Measurements from ENCODE around the gene NR5A2. TPM values are rescaled to one million over a fixed set of nuclear protein-coding genes. Genes with fewer than 3 reads are reported as not detected.

The NR5A2 gene
- total and polyA plus RNA-seq, 2 donors from 2014 or later: 0.13 to 6.3 TPM

DNA sequence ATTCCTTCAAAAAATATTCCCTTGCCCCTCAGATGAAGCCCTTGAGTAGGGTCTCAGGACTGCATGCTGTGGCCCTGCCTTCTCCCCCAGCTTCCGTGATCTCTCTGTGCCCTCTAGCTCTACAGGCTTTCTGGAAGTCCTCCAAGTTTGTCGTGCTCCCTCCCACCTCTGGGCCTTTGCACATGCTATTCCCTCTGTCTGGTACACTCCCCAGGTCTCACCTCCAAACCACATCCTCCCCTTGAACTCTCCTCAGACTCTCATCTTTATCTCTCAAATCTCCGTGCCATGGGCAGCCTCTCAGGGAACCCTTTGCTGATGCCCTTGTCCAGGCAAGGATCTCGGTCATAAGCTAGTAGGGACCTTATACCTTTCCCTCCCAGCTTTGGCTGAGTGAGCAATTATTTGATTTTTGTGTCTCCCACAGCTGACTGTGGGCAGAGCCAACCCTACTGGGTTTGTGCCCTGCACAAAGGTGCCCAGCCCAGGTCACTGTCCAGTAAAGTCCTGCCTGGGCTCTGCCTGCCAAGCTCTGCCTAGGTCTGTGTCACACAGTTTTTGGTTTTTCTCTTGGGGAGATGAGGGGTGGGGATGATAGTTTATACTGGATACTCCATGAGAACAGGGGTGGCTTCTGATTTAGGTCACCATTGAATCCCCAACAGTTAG lies 194.2 kb downstream of the NR5A2 start:
- no peak for TF ChIP-seq CTCF (IDR thresholded peaks at IDR 0.05; ENCODE audit: borderline replicate concordance, extremely low read depth, insufficient read depth)
- H3K4me1 ChIP-seq (ENCODE audit: control insufficient read depth in 2 of 3, insufficient read depth in 2 of 3, low read depth in 1 of 3, low read length in 3 of 3): no peaks in the 10 kb centered on the region

DNA sequence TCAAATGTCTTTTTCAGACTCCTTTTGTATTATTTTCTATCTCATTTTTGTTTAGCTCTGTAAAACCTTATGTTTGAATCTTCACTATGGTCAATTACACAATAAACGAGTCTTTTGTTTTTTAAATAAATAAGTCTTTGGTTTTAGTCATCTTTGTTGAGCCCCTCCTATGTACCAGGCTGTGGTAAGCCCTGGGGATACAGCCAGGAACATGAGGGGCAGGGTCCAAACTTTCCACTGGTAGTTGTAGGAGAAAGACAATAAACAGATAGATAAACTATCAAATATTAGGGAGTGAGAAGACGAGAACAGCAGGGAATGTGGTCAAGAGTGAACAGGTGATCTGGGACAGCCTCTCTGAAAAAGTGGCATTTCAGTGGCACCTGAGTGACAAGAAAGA lies 195.7 kb downstream of the NR5A2 start:
- Histone ChIP-seq H3K27me3 (ENCODE audit: control insufficient read depth, insufficient read depth, low read length) (no peaks in the 10 kb centered on the region), H3K4me3 (ENCODE audit: low read length in 3 of 3) (no peak overlapping the region), H3K36me3 (ENCODE audit: control insufficient read depth in 2 of 3, insufficient read depth in 3 of 3, low read length in 3 of 3) (no peaks in the 10 kb centered on the region), H3K27ac (ENCODE audit: low read depth in 2 of 2, low read length in 2 of 2) (no peak overlapping the region), H3K4me1 (ENCODE audit: control insufficient read depth in 2 of 3, insufficient read depth in 2 of 3, low read depth in 1 of 3, low read length in 3 of 3) (no peaks in the 10 kb centered on the region), H3K9me3 (ENCODE audit: control insufficient read depth in 2 of 3, insufficient read depth in 1 of 3, low read length in 3 of 3) (no peaks in the 10 kb centered on the region), H3K9ac (ENCODE audit: low read length in 3 of 3) (no peak overlapping the region)
- FAIRE-seq (no peak), DNase-seq (no peak)
- intact Hi-C loops (cut with DNase I): no loop called here
- no peak for TF ChIP-seq CTCF (IDR thresholded peaks at IDR 0.05; ENCODE audit: borderline replicate concordance, extremely low read depth, insufficient read depth)

More for the DNA sequence above, 194.2 kb downstream of the NR5A2 start:
- no peaks in the 10 kb centered on the region for H3K9me3 ChIP-seq (ENCODE audit: control insufficient read depth in 2 of 3, insufficient read depth in 1 of 3, low read length in 3 of 3)
- FAIRE-seq (no peak), DNase-seq (no peak)
- H3K9ac ChIP-seq (ENCODE audit: low read length in 3 of 3): no peak overlapping the region
- H3K27me3 ChIP-seq (ENCODE audit: control insufficient read depth, insufficient read depth, low read length): no peaks in the 10 kb centered on the region
- intact Hi-C loops (cut with DNase I): no loop called here
- H3K27ac ChIP-seq (ENCODE audit: low read depth in 2 of 2, low read length in 2 of 2): no peak overlapping the region
- H3K4me3 ChIP-seq (ENCODE audit: low read length in 3 of 3): no peak overlapping the region
- no peaks in the 10 kb centered on the region for H3K36me3 ChIP-seq (ENCODE audit: control insufficient read depth in 2 of 3, insufficient read depth in 3 of 3, low read length in 3 of 3)

- Histone ChIP-seq H3K4me1 (ENCODE audit: control insufficient read depth in 2 of 3, insufficient read depth in 2 of 3, low read depth in 1 of 3, low read length in 3 of 3) (no peaks in the 10 kb centered on the region), H3K27me3 (ENCODE audit: control insufficient read depth, insufficient read depth, low read length) (no peaks in the 10 kb centered on the region), H3K36me3 (ENCODE audit: control insufficient read depth in 2 of 3, insufficient read depth in 3 of 3, low read length in 3 of 3) (no peaks in the 10 kb centered on the region), H3K27ac (ENCODE audit: low read depth in 2 of 2, low read length in 2 of 2) (no peak overlapping the region), H3K4me3 (ENCODE audit: low read length in 3 of 3) (no peak overlapping the region), H3K9ac (ENCODE audit: low read length in 3 of 3) (no peak overlapping the region), H3K9me3 (ENCODE audit: control insufficient read depth in 2 of 3, insufficient read depth in 1 of 3, low read length in 3 of 3) (no peaks in the 10 kb centered on the region)
- FAIRE-seq (no peak), DNase-seq (no peak)
- no peak for TF ChIP-seq CTCF (IDR thresholded peaks at IDR 0.05; ENCODE audit: borderline replicate concordance, extremely low read depth, insufficient read depth)
- intact Hi-C loops (cut with DNase I): no loop called here
Observed at GRCh38 chr1:200223613-200224012, 196.1 kb downstream of the NR5A2 start.

DNA sequence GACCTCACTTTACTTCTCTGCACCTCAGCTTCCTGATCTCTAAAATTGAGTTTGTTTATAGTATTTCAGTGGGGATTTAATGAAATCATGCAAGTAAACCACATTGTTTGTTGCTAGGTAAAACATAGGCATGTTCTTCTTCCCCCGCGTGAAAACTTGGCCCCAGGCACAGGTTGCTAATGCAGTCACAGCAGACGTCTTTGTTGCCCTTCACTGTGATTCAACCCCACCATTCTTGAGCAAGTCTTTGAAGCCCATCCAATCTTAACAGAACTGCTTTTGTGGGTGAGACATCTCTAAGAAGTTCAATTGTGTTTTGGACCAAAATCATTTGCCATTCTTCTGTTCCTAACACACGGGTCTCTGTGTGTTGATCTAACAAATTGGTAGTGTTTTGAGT lies 196.8 kb downstream of the NR5A2 start:
- H3K4me3 ChIP-seq (ENCODE audit: low read length in 3 of 3): no peak overlapping the region
- no peak overlapping the region for H3K9ac ChIP-seq (ENCODE audit: low read length in 3 of 3)
- H3K27me3 ChIP-seq (ENCODE audit: control insufficient read depth, insufficient read depth, low read length): no peaks in the 10 kb centered on the region
- no peak for DNase-seq
- TF ChIP-seq CTCF (IDR thresholded peaks at IDR 0.05; ENCODE audit: borderline replicate concordance, extremely low read depth, insufficient read depth): no peak
- no peak for FAIRE-seq
- no peaks in the 10 kb centered on the region for H3K36me3 ChIP-seq (ENCODE audit: control insufficient read depth in 2 of 3, insufficient read depth in 3 of 3, low read length in 3 of 3)
- H3K4me1 ChIP-seq (ENCODE audit: control insufficient read depth in 2 of 3, insufficient read depth in 2 of 3, low read depth in 1 of 3, low read length in 3 of 3): no peaks in the 10 kb centered on the region
- no peaks in the 10 kb centered on the region for H3K9me3 ChIP-seq (ENCODE audit: control insufficient read depth in 2 of 3, insufficient read depth in 1 of 3, low read length in 3 of 3)
- intact Hi-C loops (cut with DNase I): no loop called here
- no peak overlapping the region for H3K27ac ChIP-seq (ENCODE audit: low read depth in 2 of 2, low read length in 2 of 2)
